Transverse colon (tissue), 4 donors: ENCODE results near the gene LMLN. TPM values are rescaled to one million over a fixed set of nuclear protein-coding genes. Genes with fewer than 3 reads are reported as not detected.

ENCODE experiments used
- DNase-seq: peaks from one replicate; pipeline ENCODE4 v3.0.0-alpha.2; 2019
- H3K27ac ChIP-seq, 4 donors: fragments of 200-600 bp; sonication (generic); 2 replicates each; pipeline ENCODE4 v1.5.1; 2016 to 2018; ENCODE audit warnings: inconsistent platforms in 4 of 4
- H3K27me3 ChIP-seq: fragments of 200-600 bp; sonication (generic); 2 replicates; pipeline ENCODE4 v1.5.1; 2017; ENCODE audit warnings: inconsistent platforms
- H3K36me3 ChIP-seq, 4 donors: fragments of 200-600 bp; sonication (generic); 2 replicates each; pipeline ENCODE4 v1.5.1; 2017 to 2019; ENCODE audit warnings: inconsistent platforms in 4 of 4
- H3K4me1 ChIP-seq, 4 donors: fragments of 200-600 bp; sonication (generic); 2 replicates each; pipeline ENCODE4 v1.5.1; 2017 to 2020; ENCODE audit warnings: inconsistent platforms in 4 of 4
- H3K4me3 ChIP-seq, 4 donors: fragments of 200-600 bp; sonication (generic); 1 replicate in 1 of 4; 2 replicates in 3 of 4; pipeline versions ENCODE4 v1.5.1 to v1.6.1; 2017 to 2019; ENCODE audit warnings: inconsistent platforms in 4 of 4
- H3K9me3 ChIP-seq, 2 donors: fragments of 200-600 bp; sonication (generic); 2 replicates each; pipeline ENCODE4 v1.5.1; 2017 to 2019; ENCODE audit warnings: inconsistent platforms in 2 of 2
- EP300 ChIP-seq: sonication (generic); formaldehyde crosslinking; IDR thresholded peaks from one replicate; pipeline ENCODE4 v1.6.1; 2017; ENCODE audit warnings: antibody characterized with exemption, low read depth
- POLR2A ChIP-seq: fragments of 450-650 bp; IDR thresholded peaks from one replicate; pipeline ENCODE4 v1.6.1; 2016; ENCODE audit warnings: antibody characterized with exemption, mild to moderate bottlenecking, moderate library complexity
- POLR2AphosphoS5 ChIP-seq, 3 donors: sonication (generic); formaldehyde crosslinking; IDR thresholded peaks; one replicate each; pipeline ENCODE4 v1.6.1; 2016; ENCODE audit warnings: antibody characterized with exemption in 3 of 3
- WGBS, 2 donors: methylation state at CpG; one replicate each; pipeline ENCODE4 v1.1.5; 2018; ENCODE audit warnings: low coverage in 1 of 2; 5-methylcytosine and 5-hydroxymethylcytosine counted together
- in situ Hi-C, 4 donors: fragments of 200-750 bp; cut with MboI; loops; one replicate each; pipeline versions ENCODE4 v1.15.0 to v1.15.1; 2017; ENCODE audit warnings: low sequenced_read_pairs in 3 of 4, low pct_ligation_motif_present in 1 of 4, low pct_unique_long_range_greater_than_20kb in 1 of 4
- intact Hi-C: fragments of 100-400 bp; cut with DNase I; formaldehyde crosslinking; loops from one replicate; pipeline ENCODE4 v1.15.1; 2023; ENCODE audit warnings: low total_unique reads
- total RNA-seq, 4 donors: library from RNA; depleted of rRNA; stranded (reverse); fragments of >200 nt; gene quantifications; one replicate each; pipeline ENCODE4 v1.1.0, GENCODE V29; 2016
- TF ChIP-seq, protein P1 (sequence below), 5 experiments: fragments of 200-600 bp in 3 of 5; fragments of 450-650 bp in 2 of 5; sonication (generic) in 3 of 5; IDR thresholded peaks; 1 replicate in 2 of 5; 2 replicates in 3 of 5; pipeline ENCODE4 v1.5.1; 2016 to 2017; ENCODE audit warnings: antibody characterized with exemption in 5 of 5, inconsistent platforms in 3 of 5, mild to moderate bottlenecking in 2 of 5, moderate library complexity in 1 of 5

The LMLN gene
- total RNA-seq, 4 donors from 2014 or later = 1.00 to 11.2 (median 6.4) TPM

GRCh38 chr3:197989651-197990050 is 29.6 kb downstream of the LMLN start:
- intact Hi-C loops = no loop called here
- 84 to 88% methylated on average over 4 of the region's 4 CpGs for WGBS, 2 donors
- in situ Hi-C loops = no loop called here

GRCh38 chr3:197994736-197995135 is 34.7 kb downstream of the LMLN start:
- Histone ChIP-seq H3K4me1 (no peaks in the 10 kb centered on the region), H3K36me3 (peaks cover 0 to 10% (median 0%) of the 10 kb centered on the region in 4 donors), H3K4me3 (no peak overlapping the region), H3K27ac (no peak overlapping the region), H3K27me3 (no peaks in the 10 kb centered on the region), H3K9me3 (no peaks in the 10 kb centered on the region)
- intact Hi-C loops = no loop called here
- in situ Hi-C loops = no loop called here
- 95 to 100% methylated on average over 1 of the region's 1 CpG for WGBS, 2 donors
- TF ChIP-seq EP300 (no peak), POLR2A (no peak)
- TF ChIP-seq, protein P1, sequence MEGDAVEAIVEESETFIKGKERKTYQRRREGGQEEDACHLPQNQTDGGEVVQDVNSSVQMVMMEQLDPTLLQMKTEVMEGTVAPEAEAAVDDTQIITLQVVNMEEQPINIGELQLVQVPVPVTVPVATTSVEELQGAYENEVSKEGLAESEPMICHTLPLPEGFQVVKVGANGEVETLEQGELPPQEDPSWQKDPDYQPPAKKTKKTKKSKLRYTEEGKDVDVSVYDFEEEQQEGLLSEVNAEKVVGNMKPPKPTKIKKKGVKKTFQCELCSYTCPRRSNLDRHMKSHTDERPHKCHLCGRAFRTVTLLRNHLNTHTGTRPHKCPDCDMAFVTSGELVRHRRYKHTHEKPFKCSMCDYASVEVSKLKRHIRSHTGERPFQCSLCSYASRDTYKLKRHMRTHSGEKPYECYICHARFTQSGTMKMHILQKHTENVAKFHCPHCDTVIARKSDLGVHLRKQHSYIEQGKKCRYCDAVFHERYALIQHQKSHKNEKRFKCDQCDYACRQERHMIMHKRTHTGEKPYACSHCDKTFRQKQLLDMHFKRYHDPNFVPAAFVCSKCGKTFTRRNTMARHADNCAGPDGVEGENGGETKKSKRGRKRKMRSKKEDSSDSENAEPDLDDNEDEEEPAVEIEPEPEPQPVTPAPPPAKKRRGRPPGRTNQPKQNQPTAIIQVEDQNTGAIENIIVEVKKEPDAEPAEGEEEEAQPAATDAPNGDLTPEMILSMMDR (IDR thresholded peaks at IDR 0.05) = no peak
- DNase-seq = no peak

More at GRCh38 chr3:197989651-197990050, 29.6 kb downstream of the LMLN start:
- TF ChIP-seq POLR2A = no peak
- no peak for TF ChIP-seq EP300
- H3K4me3 ChIP-seq = no peak overlapping the region
- H3K27me3 ChIP-seq = no peaks in the 10 kb centered on the region
- no peaks in the 10 kb centered on the region for H3K9me3 ChIP-seq
- H3K4me1 ChIP-seq = no peaks in the 10 kb centered on the region
- DNase-seq = no peak
- H3K27ac ChIP-seq = no peak overlapping the region
- H3K36me3 ChIP-seq = peaks cover 0 to 10% (median 0%) of the 10 kb centered on the region in 4 donors

- intact Hi-C loops = no loop called here
- 91 to 94% methylated on average over 3 to 5 of the region's 5 CpGs for WGBS, 2 donors
Measured at GRCh38 chr3:197996855-197997254, 36.8 kb downstream of the LMLN start.

GRCh38 chr3:197997936-197998335 is 37.9 kb downstream of the LMLN start:
- WGBS, 2 donors = 96 to 100% methylated on average over 3 of the region's 3 CpGs
- no peaks in the 10 kb centered on the region for H3K27me3 ChIP-seq
- no peak for DNase-seq
- H3K4me1 ChIP-seq = no peaks in the 10 kb centered on the region
- H3K9me3 ChIP-seq = no peaks in the 10 kb centered on the region
- no peak overlapping the region for H3K4me3 ChIP-seq
- no peak overlapping the region for H3K27ac ChIP-seq
- in situ Hi-C loops (no loop called here), intact Hi-C loops (no loop called here)
- TF ChIP-seq POLR2AphosphoS5 (IDR thresholded peaks at IDR 0.05) (no peak), POLR2A (no peak), EP300 (no peak)
- TF ChIP-seq, protein P1 (IDR thresholded peaks at IDR 0.05) = no peak
- H3K36me3 ChIP-seq = no peaks in the 10 kb centered on the region

More at GRCh38 chr3:197996855-197997254, 36.8 kb downstream of the LMLN start:
- Histone ChIP-seq H3K4me1 (no peaks in the 10 kb centered on the region), H3K9me3 (no peaks in the 10 kb centered on the region), H3K27me3 (no peaks in the 10 kb centered on the region), H3K36me3 (no peaks in the 10 kb centered on the region), H3K27ac (no peak overlapping the region), H3K4me3 (no peak overlapping the region)
- in situ Hi-C loops = no loop called here
- TF ChIP-seq POLR2A (no peak), POLR2AphosphoS5 (IDR thresholded peaks at IDR 0.05) (no peak), EP300 (no peak)
- TF ChIP-seq, protein P1 (IDR thresholded peaks at IDR 0.05) = no peak
- DNase-seq = no peak

GRCh38 chr3:198017090-198017489 is 57.1 kb downstream of the LMLN start:
- WGBS, 2 donors = 93 to 95% methylated on average over 5 of the region's 5 CpGs
- H3K27ac ChIP-seq = no peak overlapping the region
- no peak for TF ChIP-seq POLR2A
- TF ChIP-seq, protein P1 (IDR thresholded peaks at IDR 0.05) = no peak
- no peak for TF ChIP-seq POLR2AphosphoS5 (IDR thresholded peaks at IDR 0.05)
- TF ChIP-seq EP300 = no peak

More at GRCh38 chr3:198017090-198017489, 57.1 kb downstream of the LMLN start:
- Histone ChIP-seq H3K4me1 (no peaks in the 10 kb centered on the region), H3K9me3 (no peaks in the 10 kb centered on the region), H3K27me3 (no peaks in the 10 kb centered on the region), H3K4me3 (no peak overlapping the region), H3K36me3 (peaks cover 0 to 2% (median 0%) of the 10 kb centered on the region in 4 donors)
- intact Hi-C loops (no loop called here), in situ Hi-C loops (no loop called here)
- DNase-seq = no peak
